Cerebellar nuclear complex (tissue), 1 donor: ENCODE results near the gene RASGEF1C.
A peak's percentile ranks its signal among the peaks of the same experiment; 100 is the strongest.
"Not testable (repeated sequence)": the region's sequence is repeated elsewhere in the genome, so short reads cannot be mapped to it uniquely, and the experiment has no call there.

Source experiments
- DNase-seq, 2 experiments: peaks; one replicate each; lab custom pipeline; 2025; lab: John Stamatoyannopoulos, UW

RASGEF1C gene

DNA sequence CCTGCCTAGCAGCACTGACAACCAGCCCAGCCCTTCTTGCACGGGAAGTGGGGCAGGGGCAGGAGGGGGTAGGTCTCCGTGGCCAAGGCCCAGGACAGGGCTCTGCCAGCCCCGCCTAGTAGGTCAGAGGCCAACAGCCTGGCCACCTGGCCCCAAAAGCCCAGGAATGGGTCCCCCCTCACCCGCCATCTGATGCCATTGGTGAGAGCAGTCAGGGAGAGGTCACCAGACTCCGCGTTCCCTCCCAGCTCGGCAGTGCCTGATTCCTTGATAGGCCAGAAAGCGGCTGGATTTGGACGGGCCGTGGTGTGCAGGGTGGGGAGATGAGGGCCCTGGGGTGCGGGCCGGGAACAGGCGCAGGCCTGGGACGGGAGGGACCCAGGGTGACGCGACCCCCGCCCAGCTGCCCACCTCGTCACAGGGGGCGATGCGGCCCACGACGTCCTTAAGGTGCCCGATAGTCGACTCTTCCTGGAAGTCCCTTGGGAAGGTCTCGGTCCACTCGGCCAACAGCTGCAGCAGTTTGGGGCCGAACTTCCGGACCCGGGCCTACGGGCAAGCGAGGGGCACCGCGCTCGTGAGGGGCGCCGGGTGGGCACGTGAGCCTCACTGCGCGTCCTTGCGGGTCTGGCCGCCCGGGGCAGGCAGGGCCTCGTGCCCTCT, 72.9 kb downstream of the RASGEF1C start:
- DNase-seq: no peak

GRCh38 chr5:180135128-180135955, 73.7 kb downstream of the RASGEF1C start:
- DNase-seq: peak in 1 of 2 experiments; percentile 24

GRCh38 chr5:180133971-180134508, 75.0 kb downstream of the RASGEF1C start:
- DNase-seq: no peak

DNA sequence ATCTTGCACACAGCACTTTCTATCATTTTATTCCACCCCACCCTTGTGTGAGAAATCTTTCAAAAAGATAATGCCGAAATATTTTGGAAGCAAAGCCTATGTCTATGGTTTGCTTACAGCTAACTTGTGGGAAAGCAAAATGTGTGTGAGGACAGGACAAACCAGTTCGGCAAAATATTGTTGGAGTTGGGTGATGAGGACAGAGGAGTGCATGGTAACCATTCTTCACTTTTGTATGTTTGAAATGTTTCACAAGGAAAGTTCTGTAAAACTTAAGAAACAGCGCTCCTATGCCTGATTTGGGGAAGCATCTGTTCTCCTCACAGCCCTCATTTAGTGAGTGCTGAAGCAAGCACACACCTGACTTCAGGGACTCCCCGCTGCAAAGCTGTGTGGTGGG, 75.5 kb downstream of the RASGEF1C start:
- no peak for DNase-seq

GRCh38 chr5:180133060-180133459, 76.0 kb downstream of the RASGEF1C start:
- DNase-seq: no peak

DNA sequence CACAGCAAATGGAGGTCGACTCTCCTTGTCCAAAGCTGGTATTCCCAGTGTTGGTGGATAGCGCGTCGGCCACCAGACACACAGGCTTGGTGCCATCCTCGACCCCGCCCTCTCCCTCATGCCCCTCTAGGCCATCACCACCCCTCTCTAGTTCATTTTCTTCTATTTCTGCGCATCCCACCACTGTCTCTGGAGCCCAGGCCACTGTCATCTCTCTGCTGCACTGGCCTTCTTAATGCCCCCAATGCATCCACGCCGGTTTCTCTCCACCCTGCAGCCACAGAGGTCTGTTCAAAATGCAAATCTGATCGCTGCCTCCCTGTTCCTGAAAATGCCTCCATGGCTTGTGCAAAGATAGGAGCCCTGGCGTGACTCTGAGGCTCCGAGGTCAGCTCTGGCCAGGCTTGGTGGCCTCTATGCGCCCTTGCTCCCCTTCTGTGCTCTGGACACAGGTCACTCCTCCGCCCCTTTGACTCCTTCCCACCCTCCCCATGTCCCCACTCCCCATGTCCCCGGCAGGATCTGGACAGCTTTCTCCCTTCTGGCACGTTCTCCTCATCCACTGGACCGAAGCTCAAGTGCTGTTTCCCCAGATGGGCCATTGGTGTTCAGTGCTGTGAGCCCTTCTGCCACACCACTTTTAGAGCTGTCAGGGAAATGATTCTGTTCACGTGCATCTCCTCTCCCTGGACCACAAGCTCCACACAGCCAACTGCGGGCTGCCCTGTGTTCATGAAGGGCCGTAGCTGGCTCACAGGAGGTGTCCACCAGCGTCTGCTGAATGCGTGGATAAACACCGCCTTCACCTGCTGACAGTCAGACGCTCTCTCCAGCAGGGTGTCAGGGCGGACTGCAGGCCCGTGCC, 77.9 kb downstream of the RASGEF1C start:
- DNase-seq: peak in 1 of 2 experiments; percentile 46

GRCh38 chr5:180130291-180130869, 78.6 kb downstream of the RASGEF1C start:
- no peak for DNase-seq

DNA sequence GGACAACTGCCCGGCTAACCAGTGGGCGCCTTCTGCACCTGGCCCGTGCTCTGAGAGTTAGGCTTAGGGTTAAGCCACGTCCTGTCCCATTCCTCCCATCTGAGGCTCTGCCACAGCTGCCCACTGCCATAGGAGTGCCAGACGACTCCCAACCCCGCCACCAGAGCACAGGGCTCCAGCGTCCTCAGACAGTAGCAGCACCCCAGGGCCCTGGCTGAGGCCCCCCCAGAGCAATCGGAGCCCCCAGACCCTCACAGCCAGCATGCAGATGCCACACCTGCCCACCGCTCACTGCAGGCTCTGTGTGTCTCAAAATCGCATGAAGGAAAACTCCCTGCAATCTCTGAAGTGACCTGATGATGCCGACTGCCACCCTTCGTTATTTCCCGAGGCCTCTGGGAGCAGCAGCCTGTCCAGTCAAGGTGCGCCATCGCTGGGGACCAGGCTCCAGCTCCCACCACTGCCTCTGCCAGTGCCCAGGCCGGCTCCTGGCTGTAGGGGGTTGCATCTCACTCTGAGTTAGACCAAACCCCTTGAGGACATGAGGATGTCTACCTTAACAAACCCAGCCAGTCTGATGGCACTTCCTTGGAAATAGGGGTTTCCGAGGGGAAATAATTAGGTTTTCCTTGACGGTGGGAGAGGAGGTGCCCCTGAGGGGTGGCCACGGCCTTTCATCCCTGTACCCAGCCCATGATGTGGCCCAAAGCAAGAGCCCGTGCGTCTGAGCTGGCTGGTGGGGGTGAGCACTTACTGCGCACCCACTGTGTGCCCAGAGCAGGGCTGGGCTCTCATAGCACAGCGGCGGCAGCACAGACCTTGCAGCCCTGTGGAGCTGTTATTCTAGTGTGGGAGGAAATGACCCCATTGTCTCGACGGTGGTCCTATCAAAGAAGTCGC, 79.5 kb downstream of the RASGEF1C start:
- no peak for DNase-seq

DNA sequence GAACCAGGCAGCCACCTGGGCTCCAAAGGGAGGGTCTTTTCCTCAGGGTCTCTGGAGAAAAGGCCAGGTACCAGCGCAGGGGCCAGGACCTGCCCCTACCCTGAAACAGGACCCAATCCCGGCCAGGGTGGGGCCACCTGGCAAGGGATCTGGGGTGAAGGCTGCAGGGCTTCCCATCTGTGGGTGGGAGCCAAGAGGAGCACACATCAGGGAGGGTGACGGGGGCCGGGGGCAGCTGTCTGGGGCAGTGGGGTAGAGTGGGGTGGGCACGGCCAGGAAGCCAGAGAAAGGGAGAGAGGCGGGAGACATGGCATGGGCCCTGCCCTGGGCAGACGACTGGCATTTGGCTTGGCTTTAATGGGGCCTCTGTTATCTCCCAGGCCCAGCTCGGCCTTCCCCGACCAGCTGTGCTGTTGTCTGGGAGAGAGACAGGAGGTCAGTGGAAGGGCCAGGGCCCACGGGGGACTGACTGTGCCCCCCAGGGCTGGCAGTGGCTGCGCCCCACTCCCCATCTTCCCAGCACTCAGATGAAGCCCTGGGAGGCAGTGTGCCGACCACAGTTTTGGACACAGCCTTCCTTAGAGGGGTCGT, 80.2 kb downstream of the RASGEF1C start:
- no peak for DNase-seq

- DNase-seq: no peak
These were observed 81.0 kb downstream of the RASGEF1C start for GRCh38 chr5:180127682-180128670.

- no peak for DNase-seq
These were observed 82.0 kb downstream of the RASGEF1C start for GRCh38 chr5:180126716-180127681.

DNA sequence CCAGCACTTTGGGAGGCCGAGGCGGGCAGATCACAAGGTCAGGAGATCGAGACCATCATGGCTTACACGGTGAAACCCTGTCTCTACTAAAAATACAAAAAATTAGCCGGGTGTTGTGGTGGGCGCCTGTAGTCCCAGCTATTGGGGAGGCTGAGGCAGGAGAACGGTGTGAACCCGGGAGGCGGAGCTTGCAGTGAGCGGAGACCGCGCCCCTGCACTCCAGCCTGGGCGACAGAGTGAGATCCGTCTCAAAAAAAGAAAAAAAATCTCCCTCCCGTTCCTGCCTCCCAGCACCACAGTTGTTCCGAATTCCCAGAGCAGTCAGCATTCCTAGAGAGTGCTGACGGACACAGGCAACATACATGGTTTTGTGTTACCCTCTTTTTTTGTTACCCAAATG, 82.9 kb downstream of the RASGEF1C start:
- DNase-seq: not testable (repeated sequence)

GRCh38 chr5:180124662-180125061, 84.3 kb downstream of the RASGEF1C start:
- DNase-seq: not testable (repeated sequence)

DNA sequence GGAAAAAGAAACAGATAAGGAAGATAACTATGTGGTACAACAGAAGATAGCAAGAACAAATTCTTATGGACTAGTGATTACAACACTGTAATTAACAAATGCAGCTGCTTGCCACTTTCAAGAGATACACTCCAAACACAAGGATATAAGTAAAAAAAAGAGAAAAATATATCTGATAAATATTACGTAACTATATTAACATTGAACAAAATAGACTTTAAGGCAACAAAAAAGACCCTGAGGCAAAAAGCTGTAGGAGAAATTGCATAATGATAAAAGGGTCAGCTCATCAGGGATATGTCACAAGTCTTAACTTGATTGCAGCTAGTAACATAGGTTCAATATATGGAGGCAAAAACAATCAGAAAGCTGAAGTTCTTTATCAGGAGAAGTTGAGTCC, 86.1 kb downstream of the RASGEF1C start:
- no peak for DNase-seq

- DNase-seq: no peak
These were observed 87.1 kb downstream of the RASGEF1C start for GRCh38 chr5:180121826-180122413.

GRCh38 chr5:180120237-180121101, 88.5 kb downstream of the RASGEF1C start:
- DNase-seq: peak in 1 of 2 experiments; percentile 57

GRCh38 chr5:180119903-180120236, 89.1 kb downstream of the RASGEF1C start:
- no peak for DNase-seq
